UCSD-AML1 (cell line): Measurements from ENCODE around the gene GFY.

Experiments used
- DNase-seq: peaks from one replicate; lab custom pipeline; 2025; ENCODE audit not compliant: unreplicated experiment; lab: John Stamatoyannopoulos, UW

GFY gene

DNA sequence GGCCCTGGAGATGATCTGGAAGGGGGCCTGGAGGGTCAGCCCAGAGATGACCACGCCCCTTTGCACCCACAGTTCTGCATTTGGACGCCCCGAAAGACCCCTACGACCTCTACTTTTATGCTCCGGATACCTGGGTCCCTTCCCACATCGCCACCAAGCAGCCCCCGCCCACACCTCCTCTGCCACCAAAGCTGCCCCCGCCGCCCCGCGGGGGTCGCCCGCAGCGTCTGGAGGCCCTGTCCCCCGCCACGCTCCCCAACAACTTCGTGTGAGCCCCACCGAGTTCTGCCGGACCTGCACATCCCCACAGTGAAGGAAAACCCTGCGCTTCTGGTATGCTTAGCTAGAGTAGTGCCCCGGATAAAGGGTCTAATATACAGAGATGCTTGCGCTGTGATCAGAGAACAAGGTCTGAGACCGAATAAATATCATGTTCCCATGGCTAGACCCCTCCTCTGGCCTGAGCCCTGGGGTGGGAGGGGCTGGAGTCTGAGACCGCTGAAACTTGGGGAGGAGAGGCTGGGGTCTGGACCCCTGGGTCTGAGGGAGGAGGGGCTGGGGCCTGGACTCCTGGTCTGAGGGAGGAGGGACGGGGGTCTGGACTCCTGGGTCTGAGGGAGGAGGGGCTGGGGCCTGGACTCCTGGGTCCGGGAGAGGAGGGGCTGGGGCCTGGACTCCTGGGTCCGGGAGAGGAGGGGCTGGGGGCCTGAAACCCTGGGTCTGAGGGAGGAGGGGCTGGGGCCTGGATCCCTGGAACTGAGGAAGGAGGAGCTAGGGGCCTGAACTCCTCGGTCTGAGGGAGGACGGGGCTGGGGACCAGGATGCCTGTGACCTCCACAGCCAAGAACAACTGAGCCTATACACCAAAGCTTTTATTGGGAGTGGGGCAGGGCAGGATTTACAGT is 3.6 kb downstream of the GFY start:
- DNase-seq: no peak

DNA sequence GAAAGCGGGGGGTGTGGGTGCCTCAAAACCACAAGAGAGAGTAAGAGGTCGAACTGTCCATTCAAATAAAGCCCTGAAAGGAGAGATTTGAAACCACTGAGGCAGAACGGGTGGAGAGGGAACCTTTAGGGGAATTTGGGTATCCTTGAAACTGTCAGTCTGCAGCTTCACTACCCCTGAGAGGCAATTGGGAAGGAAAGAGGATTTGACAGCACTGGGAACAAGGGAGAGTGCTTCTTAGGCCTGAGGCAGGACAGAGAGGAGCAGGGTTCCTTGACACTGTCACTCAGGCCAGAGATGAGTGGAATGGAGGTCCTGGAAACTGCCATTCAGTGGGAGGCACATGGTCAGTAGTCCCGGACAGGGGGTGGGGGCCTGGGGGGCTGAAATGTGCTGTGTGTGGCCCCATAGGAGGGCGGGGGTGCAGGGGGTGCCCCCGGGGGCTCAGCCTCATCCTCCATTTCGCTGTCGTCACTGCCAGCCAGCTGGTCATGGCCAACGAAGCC is 5.0 kb downstream of the GFY start:
- no peak for DNase-seq

DNA sequence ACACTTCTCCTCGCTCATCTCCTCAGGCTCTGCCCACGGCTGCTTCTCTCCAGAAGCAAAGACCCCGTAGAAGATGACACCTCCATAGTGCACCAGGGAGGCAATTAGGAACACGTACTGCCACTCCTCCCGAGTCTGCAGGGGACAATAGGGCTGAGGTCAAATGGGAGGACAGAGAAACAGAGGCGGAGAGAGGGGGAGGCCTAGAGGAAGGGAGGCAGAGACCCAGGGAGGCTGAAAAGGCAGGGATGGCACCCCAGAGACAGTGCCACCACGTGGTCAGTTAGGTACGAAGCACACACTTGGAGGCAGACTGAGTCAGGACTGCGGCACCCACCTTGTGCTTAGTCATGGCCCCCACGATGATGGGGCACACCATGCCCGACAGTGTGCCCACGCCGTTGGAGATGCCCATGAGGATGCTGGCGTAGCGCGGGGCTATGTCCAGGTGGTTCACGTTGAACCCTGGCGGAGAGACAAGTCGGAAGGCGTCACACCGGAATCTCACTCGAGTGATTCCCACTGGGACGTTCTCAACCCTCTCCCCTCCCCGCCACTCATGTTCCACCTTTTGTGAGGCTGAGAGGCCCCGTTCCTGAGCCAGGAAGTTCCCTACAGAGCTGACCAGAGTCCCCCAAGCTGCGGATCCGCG is 5.6 kb downstream of the GFY start:
- DNase-seq: peak; percentile 25

DNA sequence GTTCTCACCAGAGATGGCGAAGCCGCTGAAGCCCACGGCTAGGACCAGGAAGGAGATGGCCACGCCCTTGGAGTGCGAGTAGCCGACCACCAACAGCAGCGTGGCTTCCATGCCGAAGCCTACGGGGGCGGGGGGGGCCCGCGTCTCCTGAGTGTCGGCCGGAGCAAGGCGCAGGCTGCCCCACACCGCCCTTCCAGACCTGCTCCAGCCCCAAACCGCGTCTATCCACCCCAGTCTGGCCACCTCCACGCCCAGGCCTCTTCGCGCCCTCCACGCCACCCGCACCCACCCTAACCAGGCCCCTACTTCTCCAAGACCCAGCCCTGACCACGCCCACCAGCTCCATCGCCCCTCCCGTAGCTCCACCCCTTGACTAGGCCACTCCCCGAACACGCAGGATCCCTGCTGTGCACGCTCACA is 6.2 kb downstream of the GFY start:
- no peak for DNase-seq

DNA sequence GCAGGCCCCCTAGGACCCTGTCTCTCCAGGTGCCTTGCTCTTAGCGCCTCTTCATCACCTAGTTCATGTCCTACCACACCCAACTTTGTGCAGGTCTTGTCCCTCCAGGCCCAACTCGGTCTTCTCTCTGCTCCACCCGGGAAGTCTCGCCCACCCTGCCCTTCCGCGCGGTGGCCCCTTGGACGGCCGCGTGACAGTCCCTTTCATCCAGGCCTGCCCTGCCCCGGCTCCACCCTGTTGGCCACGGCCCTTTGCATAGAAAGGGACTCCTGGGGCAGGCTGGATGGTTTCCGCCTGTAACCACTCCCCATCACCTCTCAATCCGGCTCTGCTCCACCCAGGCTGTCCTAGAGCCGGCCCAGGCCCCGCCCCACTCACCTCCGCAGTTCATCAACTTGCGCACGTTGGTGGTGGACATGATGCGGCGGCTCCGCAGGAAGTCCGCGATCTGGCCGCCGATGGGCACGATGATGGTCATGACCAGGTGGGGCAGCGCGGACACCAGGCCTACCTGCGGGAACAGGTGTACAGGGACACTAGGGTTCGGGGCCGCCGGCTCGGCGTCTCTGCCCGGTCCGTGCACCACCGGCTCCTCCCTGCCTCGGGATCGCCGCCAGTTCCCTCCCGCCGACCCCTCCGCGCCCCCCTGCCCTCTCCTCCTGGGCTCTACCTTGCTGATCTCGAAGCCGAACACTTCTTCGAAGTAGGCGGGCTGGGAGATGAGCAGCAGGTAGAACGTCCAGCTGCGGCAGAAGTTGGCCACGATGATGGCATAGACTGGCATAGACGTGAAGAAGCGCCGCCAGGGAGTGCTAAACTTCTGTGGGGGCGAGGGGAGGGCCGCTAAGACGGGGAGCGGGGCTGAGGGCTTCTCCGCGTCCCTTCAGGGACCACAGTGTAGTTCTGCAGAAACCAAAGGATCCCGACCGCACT is 7.2 kb downstream of the GFY start:
- no peak for DNase-seq

DNA sequence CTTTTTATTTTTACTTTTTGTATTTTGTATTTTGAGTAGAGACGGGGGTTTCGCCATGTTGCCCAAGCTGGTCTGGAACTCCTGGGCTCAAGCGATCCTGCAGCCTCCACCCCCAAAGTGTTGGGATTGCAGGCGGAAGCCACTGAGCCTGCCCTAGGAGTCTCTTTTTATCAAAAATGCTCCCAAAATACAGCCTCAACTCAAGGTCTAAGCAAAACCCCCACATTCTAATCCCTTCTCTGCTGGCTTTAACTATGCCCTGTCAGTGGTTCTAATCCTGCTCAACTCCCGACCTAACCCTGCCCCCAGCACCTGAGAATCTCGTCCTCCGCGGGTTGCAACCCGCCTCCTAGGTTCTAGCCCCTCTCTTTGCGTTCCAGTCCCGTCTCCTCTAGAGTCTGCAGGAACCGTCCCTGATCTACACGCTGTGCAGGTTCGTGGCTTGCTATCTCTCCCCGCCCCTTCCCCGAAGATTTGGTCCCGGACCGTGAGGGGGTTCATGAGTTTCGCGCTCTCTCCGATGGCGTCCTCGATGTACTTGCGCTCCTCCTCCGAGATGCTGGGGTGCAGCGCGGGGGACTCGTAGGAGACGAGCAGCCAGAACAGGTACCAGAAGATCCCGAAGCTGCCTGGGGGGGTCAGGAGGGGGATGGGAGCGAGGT is 8.2 kb downstream of the GFY start:
- no peak for DNase-seq

DNA sequence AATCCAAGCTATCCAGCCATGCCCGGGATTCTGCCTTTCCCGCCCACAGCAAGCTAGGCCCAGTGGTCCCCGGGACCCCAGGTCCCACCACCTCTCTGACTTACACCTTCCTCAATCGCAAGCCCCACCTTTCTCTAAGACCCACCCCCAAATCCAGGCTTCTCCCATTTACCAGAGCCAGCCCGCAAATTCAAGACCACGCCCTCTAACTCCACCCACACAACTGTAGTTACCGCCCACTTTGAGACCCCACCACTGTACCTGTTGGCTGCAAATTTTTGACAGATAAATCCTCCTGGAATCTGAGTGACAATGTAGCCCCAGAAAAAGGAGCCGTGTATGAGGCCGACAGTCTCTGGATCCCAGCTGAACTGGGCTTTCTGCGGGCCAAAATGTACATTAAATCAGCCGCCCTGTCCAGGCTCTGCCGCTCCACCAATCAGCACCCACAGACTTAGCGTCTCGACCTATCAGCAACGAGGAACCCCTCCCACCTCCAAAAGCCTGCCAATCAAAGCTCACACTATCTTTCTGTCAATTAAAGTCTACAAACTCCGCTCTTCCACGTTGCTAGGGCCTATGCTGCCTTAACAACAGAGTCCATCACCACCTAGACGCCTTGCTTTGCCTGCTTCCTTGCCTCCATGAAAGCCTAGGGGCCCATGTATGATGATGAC is 9.9 kb downstream of the GFY start:
- no peak for DNase-seq

DNA sequence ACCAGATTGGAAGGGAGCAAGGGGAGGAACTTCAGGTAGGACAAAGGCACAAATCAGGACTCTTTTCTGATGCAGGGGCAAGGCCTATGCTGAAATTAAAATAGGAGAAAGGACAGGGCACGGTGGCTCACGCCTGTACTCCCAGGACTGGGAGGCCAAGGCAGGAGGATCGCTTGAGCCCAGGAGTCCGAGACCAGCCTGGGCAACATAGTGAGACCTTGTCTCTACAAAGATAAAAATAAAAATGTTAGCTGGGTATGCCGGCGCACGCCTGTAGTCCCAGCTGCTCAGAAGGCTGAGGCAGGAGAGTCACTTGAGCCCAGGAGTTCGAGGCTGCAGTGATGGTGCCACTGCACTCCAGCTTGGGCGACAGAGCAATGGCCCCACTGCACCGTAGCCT is 10.5 kb downstream of the GFY start:
- DNase-seq: no peak

DNA sequence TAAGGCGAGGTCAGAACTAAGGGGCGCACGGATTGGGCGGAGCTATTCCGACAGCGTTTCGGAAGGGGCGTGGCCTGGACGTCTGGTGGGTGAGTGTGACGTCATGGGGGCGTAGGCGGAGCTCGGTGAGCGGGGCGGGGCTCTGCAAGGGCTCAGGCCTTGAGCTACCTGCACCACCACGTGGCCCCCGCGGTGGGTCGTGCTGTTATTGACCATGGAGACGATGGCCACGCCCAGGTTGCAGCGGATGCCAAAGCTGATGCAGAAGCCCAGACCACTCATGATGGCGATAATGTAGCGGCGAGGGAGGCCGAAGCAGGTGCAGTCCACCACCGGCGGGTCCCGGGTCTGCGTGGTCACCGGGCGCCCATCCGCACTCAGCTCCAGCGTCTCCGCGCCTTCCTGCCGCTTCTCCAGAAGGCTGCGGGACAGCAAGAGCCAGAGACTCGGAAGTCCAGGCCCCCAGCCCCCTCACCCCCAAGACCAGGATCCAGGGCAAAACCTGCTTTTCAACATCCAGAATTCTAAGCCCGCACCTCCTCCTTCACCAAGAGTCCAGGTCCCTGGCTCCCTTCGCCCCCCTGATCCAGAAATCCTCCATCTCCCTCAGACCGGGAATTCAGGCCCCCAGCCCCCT is 11.3 kb downstream of the GFY start:
- no peak for DNase-seq

DNA sequence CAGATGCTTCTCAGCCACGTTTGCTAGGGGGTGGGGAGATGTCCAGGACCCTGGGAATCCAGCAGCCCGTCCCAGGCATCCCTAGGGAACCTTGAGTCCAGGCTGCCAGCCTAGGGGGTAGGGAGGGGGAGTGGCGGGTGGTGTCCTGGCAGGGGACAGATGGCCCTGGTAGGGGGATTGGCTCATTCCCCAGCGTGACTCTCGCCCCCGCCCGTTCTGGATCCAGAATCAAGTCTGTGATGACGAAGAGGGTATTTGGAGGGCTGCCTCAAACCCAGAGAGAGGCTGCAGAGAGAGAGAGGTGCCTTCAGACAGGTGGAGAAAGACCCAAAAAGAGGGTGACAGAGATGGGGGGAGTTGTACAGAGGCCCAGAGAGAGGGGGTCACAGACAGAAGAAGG is 12.0 kb downstream of the GFY start:
- no peak for DNase-seq

DNA sequence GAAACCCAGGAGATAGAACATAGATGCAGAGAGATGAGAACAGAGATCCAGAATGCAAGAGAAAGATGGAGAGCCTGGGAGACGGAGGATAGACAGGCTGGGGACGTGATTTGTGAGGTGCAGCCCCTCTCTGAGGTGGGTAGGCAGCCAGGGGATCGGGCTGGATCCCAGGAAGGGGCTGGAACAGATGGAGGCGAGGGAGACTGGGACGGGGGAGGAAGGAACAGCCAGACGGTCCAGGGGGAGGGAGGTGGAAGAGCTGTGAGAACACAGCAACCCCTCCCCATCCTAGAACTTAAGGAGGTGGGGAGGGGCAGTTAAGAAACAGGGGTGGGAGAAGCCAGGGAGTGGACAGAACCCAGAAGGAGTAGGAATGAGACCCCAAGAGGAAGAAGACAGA is 13.1 kb downstream of the GFY start:
- no peak for DNase-seq

DNA sequence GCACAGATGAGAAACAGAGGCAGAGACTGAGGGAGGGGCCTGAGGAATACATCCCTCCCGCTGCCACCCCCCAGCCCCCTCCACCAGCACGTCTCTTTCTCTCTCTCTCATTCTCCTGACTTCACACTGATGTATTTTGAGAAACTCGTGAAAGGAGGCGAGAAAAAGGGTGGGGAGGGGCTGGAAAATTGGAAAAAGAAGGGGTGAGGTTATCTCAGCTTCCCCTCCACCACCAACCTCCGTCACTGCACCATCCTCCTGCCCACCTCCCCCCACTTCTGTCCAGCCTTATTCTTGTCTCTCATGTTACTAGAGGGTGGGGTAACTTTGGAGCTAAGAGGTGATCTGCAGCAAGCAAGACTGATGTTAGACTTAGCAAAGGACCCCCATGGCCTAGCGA is 14.6 kb downstream of the GFY start:
- DNase-seq: no peak

DNA sequence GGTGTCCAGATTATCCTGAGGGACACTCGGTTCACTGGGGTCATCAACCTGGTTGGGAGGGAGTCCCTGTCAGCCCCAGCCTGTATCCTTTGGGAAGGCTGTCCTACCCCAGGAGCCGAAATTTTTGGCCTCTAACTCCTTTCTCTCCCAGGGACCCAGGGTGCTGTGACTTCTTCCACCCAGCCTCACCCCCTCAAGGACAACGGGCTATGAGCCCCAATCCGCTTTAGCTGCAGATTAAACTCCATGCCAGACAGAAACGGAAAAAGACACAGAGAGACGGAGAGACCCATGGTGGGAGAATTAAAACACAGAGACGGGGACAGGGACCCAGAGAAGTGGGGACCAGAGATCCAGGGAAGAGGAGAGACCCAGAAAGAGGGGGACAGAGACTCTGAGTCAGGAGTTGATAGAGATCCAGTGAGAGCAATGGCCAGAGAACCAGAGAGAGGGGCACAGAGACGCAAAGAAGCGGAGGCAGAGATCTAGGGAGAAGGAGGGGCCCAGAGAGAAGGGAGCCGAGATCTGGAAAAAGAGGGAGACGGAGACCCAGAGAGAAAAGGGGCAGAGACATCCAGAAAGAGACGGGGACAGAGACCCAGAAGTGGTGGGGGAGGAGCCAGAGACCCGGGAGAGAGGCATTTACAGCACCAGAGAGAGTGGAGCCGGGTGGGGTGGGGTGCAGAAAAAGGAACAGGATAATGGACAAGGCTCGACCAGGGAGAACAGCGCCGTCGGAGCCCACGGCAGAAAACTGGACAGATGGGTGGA is 15.4 kb downstream of the GFY start:
- DNase-seq: no peak

DNA sequence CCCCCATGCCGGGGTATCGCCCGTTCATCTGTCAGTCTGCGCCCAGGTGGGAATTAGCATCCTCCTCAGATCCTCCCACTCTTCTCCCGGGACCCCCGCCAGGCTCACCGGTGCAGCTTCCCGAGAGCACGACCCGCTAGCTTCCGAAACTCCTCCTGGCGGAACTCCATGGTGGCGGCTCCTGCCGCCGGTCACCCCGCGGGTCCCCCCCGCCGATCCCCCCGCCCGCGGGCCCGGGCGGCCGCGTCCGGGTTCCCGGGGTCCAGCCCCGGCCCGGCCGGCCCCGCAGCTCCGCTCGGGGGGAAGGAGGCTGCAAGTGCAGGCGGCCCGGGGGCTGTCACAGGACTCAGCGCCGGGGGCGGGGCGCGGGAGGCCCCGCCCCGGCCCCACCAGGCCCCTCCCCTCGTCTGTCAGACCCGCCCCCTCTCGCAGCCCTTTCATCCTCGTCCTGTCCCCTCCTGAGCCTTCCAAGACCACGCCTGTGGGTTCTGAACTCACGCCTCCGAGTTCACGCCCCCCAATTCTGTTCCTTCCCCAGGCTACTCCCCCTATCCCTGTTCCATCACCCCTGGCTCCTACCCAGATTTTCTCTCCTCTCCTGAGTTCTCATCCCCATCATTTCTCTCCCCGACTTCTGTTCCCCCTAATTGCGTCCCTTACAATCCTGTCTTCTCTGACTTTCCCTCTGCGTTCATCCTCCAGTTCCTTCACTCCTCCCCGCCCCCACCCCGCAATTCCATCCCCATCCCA is 16.2 kb downstream of the GFY start, which contains the start of gene SLC17A7:
Gene SLC17A7 (minus strand): TSS at position 318 of the 750 bp plus-strand sequence. CDS start 148 bp downstream, at position 170.
- peak; percentile 18 for DNase-seq

DNA sequence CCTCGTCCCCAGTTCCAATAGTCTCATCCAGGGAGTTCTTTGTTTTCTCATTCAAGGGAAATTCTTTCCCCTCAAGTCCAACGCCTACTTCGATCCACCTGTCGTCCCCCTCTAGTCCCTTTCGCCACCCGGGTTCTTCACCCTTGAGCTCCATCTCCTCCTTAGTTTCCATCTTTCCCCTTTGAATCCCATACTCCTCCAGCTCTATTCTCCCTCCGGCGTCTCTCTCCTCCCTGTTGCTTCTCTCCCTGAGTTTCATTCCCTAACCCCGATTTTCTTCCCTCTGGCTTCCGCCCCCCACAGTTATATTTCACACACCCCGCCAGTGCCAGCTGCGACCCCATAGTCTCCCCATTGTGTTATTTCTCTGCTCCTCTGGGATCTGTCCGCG is 16.8 kb downstream of the GFY start:
- no peak for DNase-seq

DNA sequence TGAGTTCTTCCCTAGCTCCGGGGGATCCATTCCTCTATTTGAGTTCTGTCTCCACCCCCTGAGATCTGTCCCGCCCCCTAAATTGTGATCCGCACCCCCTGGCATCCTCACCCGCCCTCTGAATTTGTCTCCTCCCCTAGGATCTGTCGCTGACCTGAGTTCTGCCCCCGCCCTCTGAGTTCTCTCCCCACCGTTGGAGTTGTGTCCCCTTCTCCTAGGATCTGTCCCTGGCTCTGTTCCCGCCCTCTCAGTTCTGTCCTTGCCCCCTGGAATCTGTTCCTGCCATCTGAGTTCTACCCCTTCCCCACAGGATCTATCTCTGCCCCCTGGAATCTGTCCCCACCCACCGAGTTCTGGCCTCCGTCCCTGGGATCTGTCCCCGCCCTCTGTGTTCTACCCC is 17.2 kb downstream of the GFY start:
- no peak for DNase-seq

DNA sequence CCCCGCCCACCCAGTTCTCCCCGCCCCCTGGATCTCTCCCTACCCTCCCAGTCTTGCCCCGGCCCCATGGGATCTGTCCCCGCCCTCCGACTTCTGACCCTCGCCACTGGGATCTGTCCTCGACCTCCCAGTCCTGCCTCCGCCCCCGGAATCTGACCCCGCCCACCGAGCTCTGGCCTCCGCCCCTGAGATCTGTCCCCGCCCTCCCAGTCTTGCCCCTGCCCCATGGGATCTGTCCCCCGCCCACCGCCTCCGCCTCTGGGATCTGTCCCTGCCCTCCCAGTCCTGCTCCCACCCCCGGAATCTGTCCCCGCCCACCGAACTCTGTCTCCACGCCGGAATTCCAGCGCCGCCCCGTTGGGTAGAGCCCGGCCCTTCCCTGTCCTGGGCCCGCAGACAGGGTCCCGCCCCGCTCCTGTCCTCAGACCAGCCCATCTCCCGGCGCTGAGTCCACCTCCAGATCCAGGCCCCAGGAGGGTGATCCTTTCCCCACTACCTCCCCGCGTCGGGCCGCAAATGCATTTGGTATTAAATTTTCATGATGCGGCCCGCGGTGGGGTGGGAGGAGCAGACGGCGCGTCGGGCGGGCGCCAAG is 17.7 kb downstream of the GFY start:
- DNase-seq: peak; percentile 92
